Measurements from ENCODE around the gene ZHX3. TPM values are rescaled to one million over a fixed set of nuclear protein-coding genes. Genes with fewer than 3 reads are reported as not detected.

ZHX3 gene
- total RNA-seq, 2 donors from 2014 or later, result 10.9 to 11.9 TPM

GRCh38 chr20:41191562-41192500 lies 125.7 kb downstream of the ZHX3 start:
- H3K4me3 ChIP-seq, result no peak overlapping the region
- H3K4me1 ChIP-seq, result no peaks in the 10 kb centered on the region
- 94 to 100% methylated on average over 1 to 5 of the region's 5 CpGs for WGBS, 2 donors
- ATAC-seq (no peak), DNase-seq (no peak)
- H3K27ac ChIP-seq, result no peak overlapping the region
- H3K9me3 ChIP-seq, result peaks cover 0 to 7% (median 0%) of the 10 kb centered on the region in 3 donors
- H3K27me3 ChIP-seq, result no peaks in the 10 kb centered on the region
- no peaks in the 10 kb centered on the region for H3K36me3 ChIP-seq (replicated peaks in 1 of 2; ENCODE audit: insufficient read depth in 1 of 2, low read depth in 2 of 2)
- no peak for TF ChIP-seq POLR2A (IDR thresholded peaks at IDR 0.05)
- TF ChIP-seq, protein P1, sequence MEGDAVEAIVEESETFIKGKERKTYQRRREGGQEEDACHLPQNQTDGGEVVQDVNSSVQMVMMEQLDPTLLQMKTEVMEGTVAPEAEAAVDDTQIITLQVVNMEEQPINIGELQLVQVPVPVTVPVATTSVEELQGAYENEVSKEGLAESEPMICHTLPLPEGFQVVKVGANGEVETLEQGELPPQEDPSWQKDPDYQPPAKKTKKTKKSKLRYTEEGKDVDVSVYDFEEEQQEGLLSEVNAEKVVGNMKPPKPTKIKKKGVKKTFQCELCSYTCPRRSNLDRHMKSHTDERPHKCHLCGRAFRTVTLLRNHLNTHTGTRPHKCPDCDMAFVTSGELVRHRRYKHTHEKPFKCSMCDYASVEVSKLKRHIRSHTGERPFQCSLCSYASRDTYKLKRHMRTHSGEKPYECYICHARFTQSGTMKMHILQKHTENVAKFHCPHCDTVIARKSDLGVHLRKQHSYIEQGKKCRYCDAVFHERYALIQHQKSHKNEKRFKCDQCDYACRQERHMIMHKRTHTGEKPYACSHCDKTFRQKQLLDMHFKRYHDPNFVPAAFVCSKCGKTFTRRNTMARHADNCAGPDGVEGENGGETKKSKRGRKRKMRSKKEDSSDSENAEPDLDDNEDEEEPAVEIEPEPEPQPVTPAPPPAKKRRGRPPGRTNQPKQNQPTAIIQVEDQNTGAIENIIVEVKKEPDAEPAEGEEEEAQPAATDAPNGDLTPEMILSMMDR (IDR thresholded peaks at IDR 0.05), result no peak
- intact Hi-C loops (cut with DNase I), result no loop called here

DNA sequence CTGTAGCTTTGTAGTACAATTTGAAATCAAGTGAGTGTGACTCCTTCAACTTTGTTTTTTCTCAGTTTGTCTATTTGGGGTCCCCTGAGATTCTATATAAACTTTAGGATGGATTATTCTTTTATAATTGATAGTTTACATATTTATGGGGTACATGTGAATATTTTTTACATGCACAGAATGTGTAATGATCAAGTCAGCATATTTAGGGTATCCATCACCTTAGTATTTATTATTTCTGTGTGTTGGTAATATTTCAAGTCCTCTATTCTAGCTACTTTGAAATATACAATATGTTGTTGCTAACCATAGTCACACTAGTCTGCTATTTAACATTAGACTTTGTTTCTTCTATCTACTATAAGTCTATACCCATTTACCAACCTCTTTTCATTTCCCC lies 129.9 kb downstream of the ZHX3 start:
- H3K36me3 ChIP-seq (replicated peaks in 1 of 2; ENCODE audit: insufficient read depth in 1 of 2, low read depth in 2 of 2), result no peaks in the 10 kb centered on the region
- no peak for TF ChIP-seq POLR2A (IDR thresholded peaks at IDR 0.05)
- TF ChIP-seq, protein P1 (IDR thresholded peaks at IDR 0.05), result no peak
- DNase-seq (no peak), ATAC-seq (no peak)
- no peak overlapping the region for H3K27ac ChIP-seq
- H3K9me3 ChIP-seq, result peaks cover 0 to 7% (median 0%) of the 10 kb centered on the region in 3 donors
- intact Hi-C loops (cut with DNase I), result no loop called here
- H3K4me1 ChIP-seq, result no peaks in the 10 kb centered on the region
- H3K27me3 ChIP-seq, result no peaks in the 10 kb centered on the region
- no peak overlapping the region for H3K4me3 ChIP-seq

GRCh38 chr20:41185013-41185757 lies 132.3 kb downstream of the ZHX3 start:
- WGBS, 2 donors, result 64 to 81% methylated on average over 10 to 11 of the region's 11 CpGs
- intact Hi-C loops (cut with DNase I), result no loop called here
- TF ChIP-seq, protein P1 (IDR thresholded peaks at IDR 0.05), result no peak
- no peak for TF ChIP-seq POLR2A (IDR thresholded peaks at IDR 0.05)

GRCh38 chr20:41183831-41184230 lies 133.7 kb downstream of the ZHX3 start:
- no peak for TF ChIP-seq POLR2A (IDR thresholded peaks at IDR 0.05)
- TF ChIP-seq, protein P1 (IDR thresholded peaks at IDR 0.05), result no peak
- DNase-seq (no peak), ATAC-seq (no peak)
- H3K9me3 ChIP-seq, result no peaks in the 10 kb centered on the region
- intact Hi-C loops (cut with DNase I), result no loop called here
- WGBS, 2 donors, result 58 to 100% methylated on average over 2 of the region's 2 CpGs
- H3K27ac ChIP-seq, result no peak overlapping the region
- no peaks in the 10 kb centered on the region for H3K27me3 ChIP-seq
- no peaks in the 10 kb centered on the region for H3K4me1 ChIP-seq
- no peaks in the 10 kb centered on the region for H3K36me3 ChIP-seq (replicated peaks in 1 of 2; ENCODE audit: insufficient read depth in 1 of 2, low read depth in 2 of 2)
- no peak overlapping the region for H3K4me3 ChIP-seq

More at GRCh38 chr20:41185013-41185757, 132.3 kb downstream of the ZHX3 start:
- H3K4me1 ChIP-seq, result no peaks in the 10 kb centered on the region
- no peak overlapping the region for H3K27ac ChIP-seq
- H3K9me3 ChIP-seq, result peaks cover 0 to 6% (median 0%) of the 10 kb centered on the region in 3 donors
- ATAC-seq (no peak), DNase-seq (no peak)
- H3K36me3 ChIP-seq (replicated peaks in 1 of 2; ENCODE audit: insufficient read depth in 1 of 2, low read depth in 2 of 2), result no peaks in the 10 kb centered on the region
- no peaks in the 10 kb centered on the region for H3K27me3 ChIP-seq
- H3K4me3 ChIP-seq, result no peak overlapping the region
